Panc1 (cell line): ENCODE data around the gene EYS. TPM values are rescaled to one million over a fixed set of nuclear protein-coding genes. Genes with fewer than 3 reads are reported as not detected.
"Not testable (repeated sequence)": the region's sequence is repeated elsewhere in the genome, so short reads cannot be mapped to it uniquely, and the experiment has no call there.

ENCODE experiments used
- ATAC-seq: fragments of 200-7000 bp; cut with Tn5 transposase; 2 replicates; pipeline ENCODE4 v1.9.1; 2020; ENCODE audit warnings: mild to moderate bottlenecking, moderate library complexity
- BruUV-seq: library from RNA; stranded (reverse); fragments of 400-500 nt; replicated peaks from 2 replicates; lab custom pipeline; 2021; lab: Mats Ljungman, UMichigan
- CTCF ChIA-PET: fragments of 300-600 bp; sonication (Branson Sonifier 250); formaldehyde crosslinking; loops from one replicate; lab custom pipeline; 2022; ENCODE audit warnings: antibody characterized with exemption; lab: Charles Lee
- POLR2A ChIA-PET: fragments of 300-600 bp; sonication (Branson Sonifier 250); formaldehyde crosslinking; loops from one replicate; lab custom pipeline; 2022; ENCODE audit warnings: antibody characterized with exemption; lab: Charles Lee
- DNase-seq: peaks from one replicate; pipeline ENCODE4 v3.0.0-alpha.2; 2010; ENCODE audit warnings: low read depth, low spot score
- H3K27ac ChIP-seq: 2 replicates; pipeline ENCODE4 v1.5.1; 2011; ENCODE audit warnings: mild to moderate bottlenecking, low read length, inconsistent platforms
- H3K27me3 ChIP-seq: fragments of 200-500 bp; sonication (Bioruptor generic); 2 replicates; pipeline ENCODE4 v1.6.0; 2014; ENCODE audit warnings: low read length, inconsistent platforms; ENCODE audit not compliant: control insufficient read depth, insufficient read depth
- H3K36me3 ChIP-seq: fragments of 200-500 bp; sonication (Bioruptor generic); 2 replicates; pipeline ENCODE4 v1.5.1; 2014; ENCODE audit warnings: inconsistent platforms, mild to moderate bottlenecking, low read length, moderate library complexity; ENCODE audit not compliant: control insufficient read depth, insufficient read depth
- H3K4me1 ChIP-seq: 2 replicates; pipeline ENCODE4 v1.5.1; 2011; ENCODE audit warnings: inconsistent platforms, mild to moderate bottlenecking, low read length, moderate library complexity; ENCODE audit not compliant: control insufficient read depth, insufficient read depth
- H3K4me3 ChIP-seq, 2 experiments: 2 replicates each; pipeline ENCODE4 v1.5.1; 2011 to 2012; ENCODE audit warnings: low read depth in 2 of 2, low read length in 2 of 2, mild to moderate bottlenecking in 2 of 2, inconsistent platforms in 1 of 2, moderate library complexity in 1 of 2
- H3K9me3 ChIP-seq: fragments of 200-500 bp; sonication (Bioruptor generic); 2 replicates; pipeline ENCODE4 v1.5.1; 2014; ENCODE audit warnings: low read depth, mild to moderate bottlenecking, inconsistent platforms, low read length, moderate library complexity; ENCODE audit not compliant: control insufficient read depth, insufficient read depth
- CTCF ChIP-seq: fragments of 450-650 bp; IDR thresholded peaks from 2 replicates; pipeline ENCODE4 v1.5.1; 2017; ENCODE audit warnings: mild to moderate bottlenecking
- POLR2AphosphoS5 ChIP-seq: IDR thresholded peaks from 2 replicates; pipeline ENCODE4 v1.6.1; 2012; ENCODE audit warnings: mild to moderate bottlenecking, low read depth, low read length, moderate library complexity
- SIN3A ChIP-seq: IDR thresholded peaks from 2 replicates; pipeline ENCODE4 v1.6.1; 2012; ENCODE audit warnings: low read depth, mild to moderate bottlenecking, low read length, moderate library complexity, borderline replicate concordance; ENCODE audit not compliant: insufficient read depth
- TCF7L2 ChIP-seq: IDR thresholded peaks from 2 replicates; pipeline ENCODE4 v1.6.1; 2011; ENCODE audit warnings: mild to moderate bottlenecking, low read depth, low read length, inconsistent platforms
- in situ Hi-C: cut with HindIII; loops from 2 replicates; pipeline ENCODE4 v1.10.0; 2016; ENCODE audit warnings: low sequenced_read_pairs, low pct_unique_long_range_greater_than_20kb
- intact Hi-C: fragments of 100-400 bp; cut with micrococcal nuclease; formaldehyde crosslinking; loops from one replicate; pipeline ENCODE4 v1.10.0; 2022; ENCODE audit not compliant: unreplicated experiment
- total RNA-seq: library from RNA; stranded (reverse); gene quantifications from one replicate; pipeline ENCODE4 v1.2.1, GENCODE V29; 2021; ENCODE audit not compliant: unreplicated experiment
- TF ChIP-seq, protein P1 (sequence below), 2 experiments: IDR thresholded peaks; 2 replicates each; pipeline ENCODE4 v1.6.1; 2011 to 2012; ENCODE audit warnings: low read depth in 2 of 2, control low read depth in 1 of 2, low read length in 1 of 2, mild to moderate bottlenecking in 1 of 2, moderate library complexity in 1 of 2; ENCODE audit not compliant: insufficient read depth in 1 of 2

The EYS gene
- total RNA-seq, 1 experiment from 2014 or later: not detected

DNA sequence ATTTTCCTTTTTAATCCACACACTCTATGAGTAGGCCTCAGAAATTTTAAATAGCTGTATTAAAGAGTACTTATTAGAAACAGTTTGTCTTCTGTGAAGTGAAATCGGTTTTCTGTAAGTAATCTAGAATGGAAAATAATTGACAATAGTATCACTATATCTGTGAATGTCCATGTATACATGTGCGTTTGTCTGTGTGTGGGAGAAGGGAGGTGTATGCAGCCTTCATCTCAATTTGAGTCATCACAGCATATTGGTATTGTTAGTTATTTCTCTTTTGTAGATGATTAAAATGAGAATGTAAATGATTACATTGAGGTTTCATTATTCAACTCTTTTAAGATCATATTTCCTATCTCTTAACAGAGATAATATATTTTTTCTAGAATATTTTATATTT, 206.0 kb downstream of the EYS start:
- in situ Hi-C loops: no loop called here

GRCh38 chr6:65483652-65484051, 223.4 kb downstream of the EYS start:
- intact Hi-C loops, in situ Hi-C loops, H3K9me3 ChIP-seq, CTCF ChIA-PET, BruUV-seq, POLR2A ChIA-PET, DNase-seq, ATAC-seq, H3K4me3 ChIP-seq, H3K27me3 ChIP-seq, H3K4me1 ChIP-seq, H3K27ac ChIP-seq, H3K36me3 ChIP-seq: not testable (repeated sequence)

More for the DNA sequence above, 206.0 kb downstream of the EYS start:
- no peak overlapping the region for H3K4me3 ChIP-seq
- POLR2A ChIA-PET: no interaction called here
- no peaks in the 10 kb centered on the region; the same call in 1 of the 2 replicates for H3K4me1 ChIP-seq
- no peak overlapping the region for H3K27ac ChIP-seq
- no peak for TF ChIP-seq CTCF
- TF ChIP-seq, protein P1, sequence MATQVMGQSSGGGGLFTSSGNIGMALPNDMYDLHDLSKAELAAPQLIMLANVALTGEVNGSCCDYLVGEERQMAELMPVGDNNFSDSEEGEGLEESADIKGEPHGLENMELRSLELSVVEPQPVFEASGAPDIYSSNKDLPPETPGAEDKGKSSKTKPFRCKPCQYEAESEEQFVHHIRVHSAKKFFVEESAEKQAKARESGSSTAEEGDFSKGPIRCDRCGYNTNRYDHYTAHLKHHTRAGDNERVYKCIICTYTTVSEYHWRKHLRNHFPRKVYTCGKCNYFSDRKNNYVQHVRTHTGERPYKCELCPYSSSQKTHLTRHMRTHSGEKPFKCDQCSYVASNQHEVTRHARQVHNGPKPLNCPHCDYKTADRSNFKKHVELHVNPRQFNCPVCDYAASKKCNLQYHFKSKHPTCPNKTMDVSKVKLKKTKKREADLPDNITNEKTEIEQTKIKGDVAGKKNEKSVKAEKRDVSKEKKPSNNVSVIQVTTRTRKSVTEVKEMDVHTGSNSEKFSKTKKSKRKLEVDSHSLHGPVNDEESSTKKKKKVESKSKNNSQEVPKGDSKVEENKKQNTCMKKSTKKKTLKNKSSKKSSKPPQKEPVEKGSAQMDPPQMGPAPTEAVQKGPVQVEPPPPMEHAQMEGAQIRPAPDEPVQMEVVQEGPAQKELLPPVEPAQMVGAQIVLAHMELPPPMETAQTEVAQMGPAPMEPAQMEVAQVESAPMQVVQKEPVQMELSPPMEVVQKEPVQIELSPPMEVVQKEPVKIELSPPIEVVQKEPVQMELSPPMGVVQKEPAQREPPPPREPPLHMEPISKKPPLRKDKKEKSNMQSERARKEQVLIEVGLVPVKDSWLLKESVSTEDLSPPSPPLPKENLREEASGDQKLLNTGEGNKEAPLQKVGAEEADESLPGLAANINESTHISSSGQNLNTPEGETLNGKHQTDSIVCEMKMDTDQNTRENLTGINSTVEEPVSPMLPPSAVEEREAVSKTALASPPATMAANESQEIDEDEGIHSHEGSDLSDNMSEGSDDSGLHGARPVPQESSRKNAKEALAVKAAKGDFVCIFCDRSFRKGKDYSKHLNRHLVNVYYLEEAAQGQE (IDR thresholded peaks at IDR 0.05; ENCODE audit: insufficient read depth in 1 of 2, low read depth in 2 of 2, low read length in 1 of 2): no peak
- no peak for TF ChIP-seq TCF7L2
- TF ChIP-seq SIN3A: no peak
- TF ChIP-seq POLR2AphosphoS5: no peak
- CTCF ChIA-PET: no interaction called here
- no TSS peak for BruUV-seq
- ATAC-seq (no peak), DNase-seq (no peak)
- intact Hi-C loops: no loop called here
- H3K36me3 ChIP-seq: no peaks in the 10 kb centered on the region
- 0 out of 2 replicates have a peak, but pooled peaks cover 5% of the 10 kb centered on the region for H3K9me3 ChIP-seq
- H3K27me3 ChIP-seq: no peaks in the 10 kb centered on the region

DNA sequence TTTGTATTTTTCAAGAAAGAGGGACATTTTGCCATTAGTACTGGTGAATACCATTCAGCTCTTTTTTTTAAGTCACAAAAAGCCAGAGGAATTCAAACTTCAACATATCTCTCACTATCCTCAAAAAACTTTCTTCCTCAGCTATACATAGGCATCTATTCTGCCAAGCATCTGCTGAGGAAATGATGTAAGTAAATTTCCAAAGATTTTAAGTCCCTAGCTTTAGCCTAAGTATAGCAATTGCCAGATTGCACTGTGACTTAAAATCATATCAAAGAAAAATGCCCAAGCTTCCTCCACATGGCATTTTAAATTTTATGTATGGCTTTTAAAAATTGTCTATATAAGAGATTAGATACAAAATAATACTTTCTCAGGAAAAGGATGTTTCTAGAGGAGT, 237.4 kb downstream of the EYS start:
- no peaks in the 10 kb centered on the region for H3K4me1 ChIP-seq
- TF ChIP-seq, protein P1 (IDR thresholded peaks at IDR 0.05; ENCODE audit: insufficient read depth in 1 of 2, low read depth in 2 of 2, low read length in 1 of 2): no peak
- BruUV-seq: no TSS peak
- intact Hi-C loops: no loop called here
- ChIA-PET POLR2A (no interaction called here), CTCF (no interaction called here)
- H3K27me3 ChIP-seq: no peaks in the 10 kb centered on the region
- in situ Hi-C loops: no loop called here
- no peaks in the 10 kb centered on the region for H3K9me3 ChIP-seq
- no peak overlapping the region for H3K27ac ChIP-seq
- DNase-seq (no peak), ATAC-seq (no peak)
- no peaks in the 10 kb centered on the region for H3K36me3 ChIP-seq
- H3K4me3 ChIP-seq: no peak overlapping the region
